OCI-LY3 (cell line): ENCODE results near the gene UMODL1.

ENCODE experiments used
- H2AFZ ChIP-seq: fragments of 200-600, 300-600 bp; shearing (Covaris generic); 2 replicates; pipeline ENCODE4 v1.6.0; 2014; ENCODE audit warnings: antibody characterized with exemption, low read depth, low read length
- H3K27ac ChIP-seq: fragments of 200-600, 300-600 bp; sonication (generic); 2 replicates; pipeline ENCODE4 v1.5.1; 2014; ENCODE audit warnings: mild to moderate bottlenecking, low read length, moderate library complexity, mixed read lengths
- H3K27me3 ChIP-seq: fragments of 200-600, 300-600 bp; sonication (generic); 2 replicates; pipeline ENCODE4 v1.6.1; 2014; ENCODE audit warnings: low read depth, low read length, mixed read lengths
- H3K36me3 ChIP-seq: fragments of 200-600, 300-600 bp; sonication (generic); replicated peaks from 2 replicates; pipeline ENCODE3; 2014; ENCODE audit warnings: low read depth, low read length, mixed read lengths
- H3K4me1 ChIP-seq: fragments of 300-600, 200-600 bp; sonication (generic); 2 replicates; pipeline ENCODE4 v1.6.1; 2014; ENCODE audit warnings: low read length, mixed read lengths
- H3K4me2 ChIP-seq: fragments of 200-600, 300-600 bp; sonication (generic); 2 replicates; pipeline ENCODE4 v1.6.1; 2014; ENCODE audit warnings: low read length, mixed read lengths
- H3K4me3 ChIP-seq: fragments of 300-600, 200-600 bp; sonication (generic); 2 replicates; pipeline ENCODE4 v1.5.1; 2014; ENCODE audit warnings: antibody characterized with exemption, mild to moderate bottlenecking, low read length, moderate library complexity
- H3K79me2 ChIP-seq: fragments of 300-600, 200-600 bp; shearing (Covaris generic); 2 replicates; pipeline ENCODE4 v1.6.1; 2014; ENCODE audit warnings: mild to moderate bottlenecking, low read length, mixed read lengths
- H3K9ac ChIP-seq: fragments of 300-600, 200-600 bp; shearing (Covaris generic); 2 replicates; pipeline ENCODE4 v1.6.0; 2014; ENCODE audit warnings: mild to moderate bottlenecking, low read length, moderate library complexity
- H3K9me3 ChIP-seq: fragments of 200-600, 300-600 bp; shearing (Covaris generic); 2 replicates; pipeline ENCODE4 v1.6.1; 2014; ENCODE audit warnings: low read length, mixed read lengths; ENCODE audit not compliant: insufficient read depth
- H4K20me1 ChIP-seq: fragments of 200-600, 300-600 bp; sonication (generic); 2 replicates; pipeline ENCODE4 v1.6.1; 2016; ENCODE audit warnings: low read length, mixed read lengths; ENCODE audit not compliant: insufficient read depth
- CTCF ChIP-seq: fragments of 200-600, 300-600 bp; sonication (generic); IDR thresholded peaks from 2 replicates; pipeline ENCODE4 v1.5.1; 2014; ENCODE audit warnings: antibody characterized with exemption, low read length, low read depth
- EZH2phosphoT487 ChIP-seq: fragments of 200-600 bp; shearing (Covaris generic); IDR thresholded peaks from 2 replicates; pipeline ENCODE4 v1.6.1; 2018; ENCODE audit warnings: antibody characterized with exemption, mixed run types, low read depth

The UMODL1 gene

GRCh38 chr21:42098957-42099505 is 27.9 kb downstream of the UMODL1 start:
- Histone ChIP-seq H3K4me2 (no peak overlapping the region), H4K20me1 (no peaks in the 10 kb centered on the region), H3K36me3 (no peaks in the 10 kb centered on the region), H3K27me3 (peaks cover 15% of the 10 kb centered on the region), H2AFZ (no peak overlapping the region), H3K27ac (no peak overlapping the region), H3K4me3 (no peak overlapping the region), H3K4me1 (no peaks in the 10 kb centered on the region), H3K79me2 (no peaks in the 10 kb centered on the region), H3K9me3 (no peaks in the 10 kb centered on the region), H3K9ac (no peak overlapping the region)
- no peak for TF ChIP-seq CTCF
- TF ChIP-seq EZH2phosphoT487, result no peak

- Histone ChIP-seq H3K9me3 (no peaks in the 10 kb centered on the region), H3K4me1 (no peaks in the 10 kb centered on the region), H3K27me3 (peaks cover 15% of the 10 kb centered on the region), H3K4me2 (no peak overlapping the region), H2AFZ (no peak overlapping the region), H3K9ac (no peak overlapping the region), H3K79me2 (no peaks in the 10 kb centered on the region), H3K36me3 (no peaks in the 10 kb centered on the region), H4K20me1 (no peaks in the 10 kb centered on the region), H3K4me3 (no peak overlapping the region), H3K27ac (no peak overlapping the region)
- no peak for TF ChIP-seq CTCF
Measured at GRCh38 chr21:42101246-42101645, 30.1 kb downstream of the UMODL1 start.

- no peaks in the 10 kb centered on the region for H3K79me2 ChIP-seq
- no peak overlapping the region for H3K4me3 ChIP-seq
- no peak overlapping the region for H3K9ac ChIP-seq
- H2AFZ ChIP-seq, result no peak overlapping the region
- H3K4me2 ChIP-seq, result no peak overlapping the region
- H3K4me1 ChIP-seq, result no peaks in the 10 kb centered on the region
- H3K9me3 ChIP-seq, result no peaks in the 10 kb centered on the region
- H3K36me3 ChIP-seq, result no peaks in the 10 kb centered on the region
- TF ChIP-seq CTCF, result no peak
- TF ChIP-seq EZH2phosphoT487, result no peak
- no peak overlapping the region for H3K27ac ChIP-seq
- no peaks in the 10 kb centered on the region for H4K20me1 ChIP-seq
- H3K27me3 ChIP-seq, result peaks cover 15% of the 10 kb centered on the region
Measured at GRCh38 chr21:42102076-42102475, 31.0 kb downstream of the UMODL1 start.

GRCh38 chr21:42102526-42102925 is 31.4 kb downstream of the UMODL1 start:
- H3K4me2 ChIP-seq, result no peak overlapping the region
- H3K79me2 ChIP-seq, result no peaks in the 10 kb centered on the region
- no peaks in the 10 kb centered on the region for H3K9me3 ChIP-seq
- no peak overlapping the region for H3K27ac ChIP-seq
- H3K4me3 ChIP-seq, result no peak overlapping the region
- no peak for TF ChIP-seq EZH2phosphoT487
- no peak for TF ChIP-seq CTCF
- H3K27me3 ChIP-seq, result peaks cover 15% of the 10 kb centered on the region
- no peak overlapping the region for H2AFZ ChIP-seq
- no peak overlapping the region for H3K9ac ChIP-seq
- no peaks in the 10 kb centered on the region for H4K20me1 ChIP-seq
- no peaks in the 10 kb centered on the region for H3K36me3 ChIP-seq
- no peaks in the 10 kb centered on the region for H3K4me1 ChIP-seq
